ENCODE results near the gene RGS9.

GRCh38 chr17:65109990-65110680 lies 27.0 kb upstream of the RGS9 start:
- TF ChIP-seq CTCF (IDR thresholded peaks at IDR 0.05) (no peak), POLR2A (IDR thresholded peaks at IDR 0.05) (no peak)

Data from Peyer's patch (tissue), 4 donors.